Stromal cell of bone marrow (primary cell): Measurements from ENCODE around the gene SRMS.

Experiments used
- DNase-seq: peaks from one replicate; pipeline ENCODE4 v3.0.0-alpha.2; 2012; ENCODE audit warnings: low read depth

SRMS gene

GRCh38 chr20:63547725-63548480, at the start of gene SRMS:
TSS of gene SRMS (minus strand) at chr20:63547749. CDS start at chr20:63547463, 286 bp downstream.
- no peak for DNase-seq

- no peak for DNase-seq
These were observed 48.9 kb upstream of the SRMS start for GRCh38 chr20:63596423-63596822.

- DNase-seq = no peak
These were observed 48.0 kb upstream of the SRMS start for GRCh38 chr20:63595416-63596127.

GRCh38 chr20:63594043-63594561, 46.6 kb upstream of the SRMS start:
- DNase-seq = peak; percentile 91

- no peak for DNase-seq
These were observed 45.1 kb upstream of the SRMS start for GRCh38 chr20:63592661-63593060.

- no peak for DNase-seq
These were observed 44.3 kb upstream of the SRMS start for GRCh38 chr20:63591786-63592355.

GRCh38 chr20:63591147-63591533, 43.6 kb upstream of the SRMS start:
- no peak for DNase-seq

- no peak for DNase-seq
These were observed 42.9 kb upstream of the SRMS start for GRCh38 chr20:63590218-63591146.

GRCh38 chr20:63589261-63590217, 42.0 kb upstream of the SRMS start:
- no peak for DNase-seq

- no peak for DNase-seq
These were observed 41.1 kb upstream of the SRMS start for GRCh38 chr20:63588641-63589041.

GRCh38 chr20:63587776-63588591, 40.4 kb upstream of the SRMS start:
- DNase-seq = no peak

GRCh38 chr20:63587256-63587655, 39.7 kb upstream of the SRMS start:
- DNase-seq = no peak

GRCh38 chr20:63586797-63587196, 39.2 kb upstream of the SRMS start:
- DNase-seq = no peak

GRCh38 chr20:63585616-63586565, 38.3 kb upstream of the SRMS start:
- DNase-seq = no peak

- DNase-seq = no peak
These were observed 35.0 kb upstream of the SRMS start for GRCh38 chr20:63582382-63583063.

- peak; percentile 17 for DNase-seq
These were observed 33.4 kb upstream of the SRMS start for GRCh38 chr20:63580796-63581461.

- DNase-seq = no peak
These were observed 31.6 kb upstream of the SRMS start for GRCh38 chr20:63579017-63579694.
